Ovary (tissue), 9 donors: ENCODE measurements around the gene AP5S1. TPM values are rescaled to one million over a fixed set of nuclear protein-coding genes. Genes with fewer than 3 reads are reported as not detected.
A peak's percentile ranks its signal among the peaks of the same experiment; 100 is the strongest.

ENCODE experiments used
- DNase-seq, 5 donors: peaks; one replicate each; pipeline ENCODE4 v3.0.0-alpha.2; 2019 to 2020
- H3K27ac ChIP-seq, 2 donors: fragments of 200-600 bp; one replicate each; pipeline versions ENCODE4 v1.5.1 to v1.8.0; 2019 to 2022
- H3K27me3 ChIP-seq: fragments of 200-600 bp; one replicate; pipeline ENCODE4 v1.8.0; 2022
- H3K36me3 ChIP-seq: fragments of 200-600 bp; sonication (generic); one replicate; pipeline ENCODE4 v1.5.1; 2019
- H3K4me1 ChIP-seq: one replicate; pipeline ENCODE4 v1.8.1; 2013; ENCODE audit warnings: mild to moderate bottlenecking, moderate library complexity; ENCODE audit not compliant: insufficient read depth
- H3K4me3 ChIP-seq: fragments of 200-600 bp; sonication (generic); one replicate; pipeline ENCODE4 v1.5.1; 2017
- H3K9me3 ChIP-seq, 2 donors: fragments of 200-600 bp in 1 of 2; sonication (generic) in 1 of 2; one replicate each; pipeline versions ENCODE4 v1.5.1 to v1.8.1; 2013 to 2019; ENCODE audit warnings: mild to moderate bottlenecking in 1 of 2, moderate library complexity in 1 of 2
- EP300 ChIP-seq: sonication (generic); formaldehyde crosslinking; IDR thresholded peaks from one replicate; pipeline ENCODE4 v1.6.1; 2017; ENCODE audit warnings: antibody characterized with exemption
- POLR2A ChIP-seq: fragments of 450-650 bp; IDR thresholded peaks from one replicate; pipeline ENCODE4 v1.6.1; 2017; ENCODE audit warnings: antibody characterized with exemption, mild to moderate bottlenecking, moderate library complexity
- WGBS, 3 donors: extraction: QIAGEN DNeasy Blood & Tissue Kit in 1 of 3; methylation state at CpG; one replicate each; pipeline versions ENCODE4 v1.1.5 to v1.1.7; 2013 to 2017; 5-methylcytosine and 5-hydroxymethylcytosine counted together
- intact Hi-C, 4 donors: fragments of 100-400 bp; cut with DNase I; formaldehyde crosslinking; loops; one replicate each; pipeline versions ENCODE4 v1.11.0 to v1.15.1; 2022 to 2023
- polyA plus RNA-seq, 2 donors: library from polyadenylated mRNA; stranded (reverse); fragments of 200-250 nt in 1 of 2; fragments of 350-450 nt in 1 of 2; fragmentation: Illumina TruSeq in 1 of 2; extraction: RNeasy Lipid Tissue Mini Kit (QIAGEN cat#74804) in 1 of 2; gene quantifications; one replicate each; pipeline ENCODE4 v1.2.3, GENCODE V29; 2013 to 2014
- total RNA-seq, 7 donors: library from RNA; depleted of rRNA in 2 of 7; stranded (reverse); fragments of >200 nt in 2 of 7; fragmentation: NEBNext Ultra II Directional in 3 of 7; extraction: Animal tissue kit (Norgen Biotek cat#: 25700) in 3 of 7; gene quantifications; one replicate each; pipeline versions ENCODE4 v1.1.0 to v1.2.4, GENCODE V29; 2016 to 2023
- TF ChIP-seq, protein P1 (sequence below), 3 donors: fragments of 450-650 bp in 2 of 3; fragments of 200-600 bp in 1 of 3; IDR thresholded peaks; one replicate each; pipeline versions ENCODE4 v1.5.1 to v1.8.0; 2016 to 2022; ENCODE audit warnings: antibody characterized with exemption in 3 of 3, mild to moderate bottlenecking in 1 of 3
- donor health status: DM: no; HTN: no; CAD: no; lungs with moderate emphysema.
- donor health status: DM: no; HTN: no; CAD: no.
- donor health status: Bipolar disorder and iron deficiency.
- donor health status: DM: yes; HTN: yes; CAD: no.
- donor health status: DM: no; HTN: no; CAD: no.
- donor health status: DM: yes; HTN: yes; CAD: no.

The AP5S1 gene
- total and polyA plus RNA-seq, 9 donors: 2.9 to 15.3 (median 10.4) TPM

DNA sequence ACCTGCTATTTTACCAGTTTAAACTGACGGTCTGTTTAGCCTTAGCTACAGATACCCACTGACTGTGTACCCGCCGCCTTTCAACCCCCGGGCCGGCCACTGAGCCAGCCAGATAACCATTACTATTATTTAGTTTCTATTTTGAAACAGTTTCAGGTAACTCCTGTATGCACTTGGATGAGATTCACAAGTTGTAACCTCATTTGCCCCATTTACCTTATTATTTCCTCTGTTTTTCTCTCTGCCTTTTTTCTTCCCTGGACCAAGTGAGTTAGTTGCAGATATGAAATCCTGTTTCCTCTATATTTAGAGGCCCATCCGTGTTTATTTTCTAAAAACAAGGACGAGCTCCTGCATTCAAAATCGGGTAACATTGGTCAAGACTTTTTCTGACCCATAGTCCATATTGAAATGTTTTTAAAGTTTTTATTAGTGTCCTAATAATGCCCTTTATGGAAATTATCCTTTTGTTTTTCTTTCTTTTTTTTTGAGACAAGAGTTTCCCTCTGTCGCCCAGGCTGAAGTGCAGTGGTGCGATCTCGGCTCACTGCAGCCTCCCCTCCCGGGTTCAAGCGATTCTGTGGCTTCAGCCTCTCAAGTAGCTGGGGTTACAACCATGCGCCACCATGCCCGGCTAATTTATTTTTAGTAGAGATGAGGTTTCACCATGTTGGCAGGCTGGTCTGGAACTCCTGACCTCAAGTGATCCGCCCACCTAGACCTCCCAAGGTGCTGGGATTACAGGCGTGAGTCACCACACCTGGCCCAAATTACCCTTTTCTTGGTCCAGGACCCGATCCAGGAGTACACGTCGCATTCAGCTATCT lies 767 bp downstream of the AP5S1 start:
- DNase-seq: no peak
- TF ChIP-seq EP300: no peak
- TF ChIP-seq POLR2A: no peak
- TF ChIP-seq, protein P1, sequence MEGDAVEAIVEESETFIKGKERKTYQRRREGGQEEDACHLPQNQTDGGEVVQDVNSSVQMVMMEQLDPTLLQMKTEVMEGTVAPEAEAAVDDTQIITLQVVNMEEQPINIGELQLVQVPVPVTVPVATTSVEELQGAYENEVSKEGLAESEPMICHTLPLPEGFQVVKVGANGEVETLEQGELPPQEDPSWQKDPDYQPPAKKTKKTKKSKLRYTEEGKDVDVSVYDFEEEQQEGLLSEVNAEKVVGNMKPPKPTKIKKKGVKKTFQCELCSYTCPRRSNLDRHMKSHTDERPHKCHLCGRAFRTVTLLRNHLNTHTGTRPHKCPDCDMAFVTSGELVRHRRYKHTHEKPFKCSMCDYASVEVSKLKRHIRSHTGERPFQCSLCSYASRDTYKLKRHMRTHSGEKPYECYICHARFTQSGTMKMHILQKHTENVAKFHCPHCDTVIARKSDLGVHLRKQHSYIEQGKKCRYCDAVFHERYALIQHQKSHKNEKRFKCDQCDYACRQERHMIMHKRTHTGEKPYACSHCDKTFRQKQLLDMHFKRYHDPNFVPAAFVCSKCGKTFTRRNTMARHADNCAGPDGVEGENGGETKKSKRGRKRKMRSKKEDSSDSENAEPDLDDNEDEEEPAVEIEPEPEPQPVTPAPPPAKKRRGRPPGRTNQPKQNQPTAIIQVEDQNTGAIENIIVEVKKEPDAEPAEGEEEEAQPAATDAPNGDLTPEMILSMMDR (IDR thresholded peaks at IDR 0.05): no peak
- no peaks in the 10 kb centered on the region for H3K9me3 ChIP-seq
- whole genome bisulfite sequencing, 3 donors: 29 to 37% (median 29%) methylated on average over 20 of the region's 20 CpGs
- no peaks in the 10 kb centered on the region for H3K27me3 ChIP-seq
- H3K27ac ChIP-seq: peak overlapping the region; percentile 98 to 99
- H3K4me3 ChIP-seq: peak overlapping the region; percentile 82
- H3K4me1 ChIP-seq: peaks cover 6% of the 10 kb centered on the region
- intact Hi-C loops: loop anchor here in 2 of 4 donors (2.0 kb wide), 2 partner anchors 24 to 34 kb away; partner anchors contain the start of gene CENPB (in 2 of the 2)
- no peaks in the 10 kb centered on the region for H3K36me3 ChIP-seq

DNA sequence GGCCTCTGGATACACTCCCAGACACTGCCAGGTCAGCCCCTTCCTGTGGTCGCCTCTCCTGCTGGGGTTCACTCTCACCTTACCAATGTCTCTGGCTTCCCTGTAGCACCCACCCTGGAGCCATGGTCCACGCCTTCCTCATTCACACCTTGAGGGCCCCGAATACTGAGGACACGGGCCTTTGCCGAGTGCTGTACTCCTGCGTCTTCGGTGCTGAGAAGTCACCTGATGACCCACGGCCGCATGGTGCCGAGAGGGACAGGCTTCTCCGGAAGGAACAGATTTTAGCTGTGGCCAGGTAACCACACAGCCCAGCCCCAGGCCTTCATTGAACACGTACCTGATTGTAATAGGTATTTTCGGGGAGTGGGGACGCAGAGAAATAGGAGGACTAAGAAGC lies 1.6 kb downstream of the AP5S1 start:
- no peak overlapping the region for H3K27ac ChIP-seq
- intact Hi-C loops: loop anchor here in 2 of 4 donors (2.0 kb wide), 2 partner anchors 23 to 35 kb away; partner anchors contain the start of gene CENPB (in 2 of the 2)

DNA sequence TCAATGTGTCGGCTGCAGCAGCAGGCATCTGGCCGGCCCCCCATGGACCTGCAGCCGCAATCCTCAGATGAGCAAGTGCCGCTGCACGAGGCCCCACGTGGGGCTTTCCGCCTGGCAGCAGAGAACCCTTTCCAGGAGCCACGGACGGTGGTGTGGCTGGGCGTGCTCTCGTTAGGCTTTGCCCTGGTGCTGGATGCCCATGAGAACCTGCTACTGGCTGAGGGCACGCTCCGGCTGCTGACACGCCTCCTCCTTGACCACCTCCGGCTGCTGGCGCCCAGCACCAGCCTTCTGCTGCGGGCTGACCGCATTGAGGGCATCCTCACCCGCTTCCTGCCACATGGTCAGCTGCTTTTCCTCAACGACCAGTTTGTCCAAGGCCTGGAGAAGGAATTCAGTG lies 3.5 kb downstream of the AP5S1 start:
- Histone ChIP-seq H3K27me3 (no peaks in the 10 kb centered on the region), H3K4me3 (no peak overlapping the region), H3K36me3 (no peaks in the 10 kb centered on the region), H3K27ac (no peak overlapping the region), H3K4me1 (peaks cover 3% of the 10 kb centered on the region), H3K9me3 (no peaks in the 10 kb centered on the region)
- DNase-seq: no peak
- WGBS, 3 donors: 85 to 88% (median 88%) methylated on average over 18 to 20 of the region's 20 CpGs
- TF ChIP-seq, protein P1 (IDR thresholded peaks at IDR 0.05): no peak
- TF ChIP-seq POLR2A (no peak), EP300 (no peak)
- intact Hi-C loops: no loop called here

More for the DNA sequence above, 1.6 kb downstream of the AP5S1 start:
- Histone ChIP-seq H3K4me3 (no peak overlapping the region), H3K36me3 (no peaks in the 10 kb centered on the region), H3K9me3 (no peaks in the 10 kb centered on the region), H3K27me3 (no peaks in the 10 kb centered on the region), H3K4me1 (peaks cover 6% of the 10 kb centered on the region)
- 86 to 94% (median 90%) methylated on average over 14 of the region's 14 CpGs for WGBS, 3 donors
- no peak for TF ChIP-seq POLR2A
- TF ChIP-seq EP300: no peak
- TF ChIP-seq, protein P1 (IDR thresholded peaks at IDR 0.05): no peak
- DNase-seq: peak in 1 of 5 donors; percentile 52

DNA sequence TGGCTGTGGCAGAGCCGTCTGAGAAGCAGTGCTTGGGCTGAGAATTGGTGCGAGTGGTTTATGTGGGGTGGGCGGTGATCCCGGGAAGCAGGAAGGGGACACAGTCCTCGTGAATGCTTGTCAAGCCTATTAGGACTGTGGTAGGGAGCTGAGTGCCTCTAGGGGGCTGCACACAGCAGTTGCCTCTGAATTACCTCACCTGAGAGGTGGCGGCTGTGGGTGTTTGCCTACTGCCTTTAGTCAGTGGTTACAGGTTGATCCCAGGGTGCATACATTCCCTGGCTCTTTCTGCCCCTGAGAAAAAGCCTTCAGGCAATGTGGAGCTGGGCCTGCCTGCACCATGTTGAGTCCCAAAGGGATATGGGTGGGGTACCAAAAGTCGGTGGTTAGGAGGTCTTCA lies 5.2 kb downstream of the AP5S1 start:
- TF ChIP-seq EP300 (no peak), POLR2A (no peak)
- TF ChIP-seq, protein P1 (IDR thresholded peaks at IDR 0.05): no peak
- Histone ChIP-seq H3K4me3 (no peak overlapping the region), H3K9me3 (no peaks in the 10 kb centered on the region), H3K27ac (no peak overlapping the region), H3K36me3 (no peaks in the 10 kb centered on the region), H3K4me1 (peaks cover 3% of the 10 kb centered on the region), H3K27me3 (no peaks in the 10 kb centered on the region)
- no peak for DNase-seq
- WGBS, 3 donors: 67 to 78% (median 68%) methylated on average over 6 to 7 of the region's 7 CpGs
- intact Hi-C loops: no loop called here
